Pancreas (tissue), 10 donors: ENCODE data around the gene DRD2. TPM values are rescaled to one million over a fixed set of nuclear protein-coding genes. Genes with fewer than 3 reads are reported as not detected.

Experiments
- ATAC-seq, 4 donors: fragments of 200-7000 bp; cut with Tn5 transposase; one replicate each; pipeline versions ENCODE4 v1.8.0 to v1.9.1; 2020; ENCODE audit warnings: mild to moderate bottlenecking in 4 of 4, moderate library complexity in 4 of 4
- DNase-seq, 6 donors: peaks; one replicate each; pipeline ENCODE4 v3.0.0-alpha.2; 2020
- FAIRE-seq: peaks from 2 replicates; lab custom pipeline; 2012; peaks lifted over from hg19 to GRCh38; lab: Jason Lieb, UNC
- H3K27ac ChIP-seq, 4 donors: fragments of 200-600 bp; sonication (generic); 1 replicate in 3 of 4; 2 replicates in 1 of 4; pipeline versions ENCODE4 v1.5.0 to v1.8.0; 2020
- H3K27me3 ChIP-seq, 4 donors: fragments of 200-600 bp; one replicate each; pipeline ENCODE4 v1.8.0; 2021
- H3K36me3 ChIP-seq, 3 donors: fragments of 200-600 bp; sonication (generic) in 1 of 3; one replicate each; pipeline versions ENCODE4 v1.5.0 to v1.8.0; 2020 to 2021
- H3K4me1 ChIP-seq, 3 donors: fragments of 200-600 bp; one replicate each; pipeline ENCODE4 v1.8.0; 2021
- H3K4me3 ChIP-seq, 4 donors: fragments of 200-600 bp; sonication (generic) in 2 of 4; one replicate each; pipeline versions ENCODE4 v1.5.0 to v1.8.0; 2020 to 2021
- H3K9me3 ChIP-seq, 4 donors: fragments of 200-600 bp; one replicate each; pipeline ENCODE4 v1.8.0; 2021
- CTCF ChIP-seq, 4 donors: fragments of 200-600 bp; sonication (generic) in 3 of 4; IDR thresholded peaks; one replicate each; pipeline versions ENCODE4 v1.5.0 to v1.8.0; 2021; ENCODE audit warnings: antibody characterized with exemption in 4 of 4
- WGBS, 2 donors: extraction: QIAGEN DNeasy Blood & Tissue Kit; methylation state at CpG; one replicate each; pipeline ENCODE4 v1.1.7; 2013; 5-methylcytosine and 5-hydroxymethylcytosine counted together
- intact Hi-C, 3 donors: fragments of 100-400 bp; cut with DNase I; formaldehyde crosslinking; loops; one replicate each; pipeline versions ENCODE4 v1.11.1 to v1.14.2; 2022
- polyA plus RNA-seq, 2 donors: library from polyadenylated mRNA; stranded (reverse); fragments of 200-250 nt; gene quantifications; one replicate each; pipeline ENCODE4 v1.2.3, GENCODE V29; 2013
- total RNA-seq, 6 donors: library from RNA; stranded (reverse); fragmentation: NEBNext Ultra II Directional in 4 of 6; extraction: Animal tissue kit (Norgen Biotek cat#: 25700) in 4 of 6; gene quantifications; one replicate each; pipeline versions ENCODE4 v1.2.1 to v1.2.4, GENCODE V29; 2021 to 2023
- donor health status: healthy with polysubstance abuse.
- donor health status: DM: no; HTN: no; CAD: no; lungs with moderate emphysema.
- donor health status: DM: no; HTN: no; CAD: no.
- donor health status: control.
- donor health status: control.
- donor health status: Bipolar disorder and iron deficiency.
- donor health status: DM: yes; HTN: yes; CAD: no.
- donor health status: DM: no; HTN: no; CAD: no.
- donor health status: DM: no; HTN: no; CAD: no.
- donor health status: DM: yes; HTN: yes; CAD: no.

Gene DRD2
- total and polyA plus RNA-seq, 8 donors = 0.19 to 0.63 (median 0.34) TPM; not detected in 5

- DNase-seq (no peak), FAIRE-seq (no peak), ATAC-seq (no peak)
- H3K9me3 ChIP-seq = no peaks in the 10 kb centered on the region
- 71 to 76% methylated on average over 3 of the region's 3 CpGs for WGBS, 2 donors
- no peaks in the 10 kb centered on the region for H3K27me3 ChIP-seq
- H3K4me1 ChIP-seq = no peaks in the 10 kb centered on the region
- H3K27ac ChIP-seq = no peak overlapping the region
- intact Hi-C loops = no loop called here
- no peak for TF ChIP-seq CTCF (IDR thresholded peaks at IDR 0.05)
- no peaks in the 10 kb centered on the region for H3K36me3 ChIP-seq
- H3K4me3 ChIP-seq = no peak overlapping the region
Measured at GRCh38 chr11:113461639-113462038, 13.6 kb downstream of the DRD2 start.

GRCh38 chr11:113460469-113460868, 14.7 kb downstream of the DRD2 start:
- H3K27ac ChIP-seq = no peak overlapping the region
- no peak for ATAC-seq

DNA sequence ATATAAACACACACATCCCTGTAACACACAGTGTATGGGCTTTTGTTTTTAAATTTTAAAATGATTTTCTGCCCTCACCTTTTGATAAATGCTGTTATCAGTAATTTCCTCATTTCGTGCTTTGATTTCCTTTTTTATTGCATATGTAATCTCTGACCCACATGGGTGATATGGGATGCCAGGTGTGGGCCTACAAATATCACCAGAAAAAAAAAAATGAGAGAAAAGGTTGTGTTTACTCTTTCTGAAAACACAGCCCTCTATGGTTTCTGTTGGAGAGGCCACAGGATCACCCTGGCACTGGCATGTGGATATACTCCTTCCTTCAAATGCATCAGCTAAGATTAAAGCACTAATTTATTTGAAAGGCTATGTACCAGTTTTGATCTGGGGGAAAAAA, 17.0 kb downstream of the DRD2 start:
- 27 to 43% methylated on average over 1 of the region's 1 CpG for WGBS, 2 donors
- H3K4me3 ChIP-seq = no peak overlapping the region
- TF ChIP-seq CTCF (IDR thresholded peaks at IDR 0.05) = no peak

More at GRCh38 chr11:113460469-113460868, 14.7 kb downstream of the DRD2 start:
- TF ChIP-seq CTCF (IDR thresholded peaks at IDR 0.05) = no peak
- Histone ChIP-seq H3K4me1 (no peaks in the 10 kb centered on the region), H3K36me3 (no peaks in the 10 kb centered on the region), H3K4me3 (no peak overlapping the region), H3K27me3 (no peaks in the 10 kb centered on the region), H3K9me3 (no peaks in the 10 kb centered on the region)
- intact Hi-C loops = no loop called here
- 52 to 62% methylated on average over 3 of the region's 3 CpGs for WGBS, 2 donors
- DNase-seq (no peak), FAIRE-seq (no peak)

GRCh38 chr11:113457784-113458183, 17.4 kb downstream of the DRD2 start:
- DNase-seq = no peak
- ATAC-seq = no peak
- H3K27ac ChIP-seq = no peak overlapping the region
- no peaks in the 10 kb centered on the region for H3K4me1 ChIP-seq
- H3K36me3 ChIP-seq = no peaks in the 10 kb centered on the region
- no peak for TF ChIP-seq CTCF (IDR thresholded peaks at IDR 0.05)
- intact Hi-C loops = no loop called here
- WGBS, 2 donors = 51 to 61% methylated on average over 2 of the region's 2 CpGs
- no peak overlapping the region for H3K4me3 ChIP-seq
- no peak for FAIRE-seq
- no peaks in the 10 kb centered on the region for H3K9me3 ChIP-seq
- H3K27me3 ChIP-seq = peaks cover 0 to 3% (median 0%) of the 10 kb centered on the region in 4 donors

More for the DNA sequence above, 17.0 kb downstream of the DRD2 start:
- no peak for DNase-seq
- H3K27me3 ChIP-seq = peaks cover 0 to 3% (median 0%) of the 10 kb centered on the region in 4 donors
- H3K9me3 ChIP-seq = no peaks in the 10 kb centered on the region
- H3K4me1 ChIP-seq = no peaks in the 10 kb centered on the region
- ATAC-seq = no peak
- FAIRE-seq = no peak
- no peak overlapping the region for H3K27ac ChIP-seq
- no peaks in the 10 kb centered on the region for H3K36me3 ChIP-seq
- intact Hi-C loops = no loop called here

DNA sequence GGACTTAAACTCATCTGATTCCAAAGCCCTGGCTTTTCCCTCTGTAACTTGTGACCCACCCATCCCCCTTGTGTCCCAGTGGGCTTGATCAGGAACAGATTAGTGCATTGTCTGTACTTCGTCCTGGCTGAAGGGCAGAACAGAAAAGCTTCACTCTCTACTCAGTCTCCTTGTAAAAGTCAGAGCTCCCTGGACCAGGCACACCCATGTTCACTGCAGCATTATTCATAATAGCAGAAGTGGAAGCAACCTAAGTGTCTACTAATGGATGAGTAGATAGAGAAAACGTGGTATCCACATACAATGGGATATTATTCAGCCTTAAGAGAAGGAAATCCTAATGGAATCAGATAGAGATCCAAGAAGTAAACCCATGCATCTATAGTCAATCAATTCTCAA, 20.7 kb downstream of the DRD2 start:
- DNase-seq (no peak), FAIRE-seq (no peak), ATAC-seq (no peak)
- 32 to 36% methylated on average over 2 of the region's 2 CpGs for WGBS, 2 donors
- TF ChIP-seq CTCF (IDR thresholded peaks at IDR 0.05) = no peak
- no peaks in the 10 kb centered on the region for H3K4me1 ChIP-seq
- intact Hi-C loops = no loop called here
- H3K4me3 ChIP-seq = no peak overlapping the region
- H3K9me3 ChIP-seq = no peaks in the 10 kb centered on the region
- H3K27ac ChIP-seq = no peak overlapping the region
- no peaks in the 10 kb centered on the region for H3K36me3 ChIP-seq
- peaks cover 0 to 3% (median 0%) of the 10 kb centered on the region in 4 donors for H3K27me3 ChIP-seq
